NCI-H2171 treated with DMSO at 0.1 percent for 48 hours (cell line): ENCODE data around the gene PIGZ.

Experiments used
- DNase-seq: peaks from one replicate; lab custom pipeline; 2025; lab: John Stamatoyannopoulos, UW

The PIGZ gene

GRCh38 chr3:196903740-196904139, 64.9 kb downstream of the PIGZ start:
- DNase-seq, result no peak

GRCh38 chr3:196902296-196902695, 66.3 kb downstream of the PIGZ start:
- DNase-seq, result no peak

- DNase-seq, result no peak
Observed at GRCh38 chr3:196901768-196902167, 66.9 kb downstream of the PIGZ start.
